Measurements from ENCODE around the gene C10orf62.

Gene C10orf62

DNA sequence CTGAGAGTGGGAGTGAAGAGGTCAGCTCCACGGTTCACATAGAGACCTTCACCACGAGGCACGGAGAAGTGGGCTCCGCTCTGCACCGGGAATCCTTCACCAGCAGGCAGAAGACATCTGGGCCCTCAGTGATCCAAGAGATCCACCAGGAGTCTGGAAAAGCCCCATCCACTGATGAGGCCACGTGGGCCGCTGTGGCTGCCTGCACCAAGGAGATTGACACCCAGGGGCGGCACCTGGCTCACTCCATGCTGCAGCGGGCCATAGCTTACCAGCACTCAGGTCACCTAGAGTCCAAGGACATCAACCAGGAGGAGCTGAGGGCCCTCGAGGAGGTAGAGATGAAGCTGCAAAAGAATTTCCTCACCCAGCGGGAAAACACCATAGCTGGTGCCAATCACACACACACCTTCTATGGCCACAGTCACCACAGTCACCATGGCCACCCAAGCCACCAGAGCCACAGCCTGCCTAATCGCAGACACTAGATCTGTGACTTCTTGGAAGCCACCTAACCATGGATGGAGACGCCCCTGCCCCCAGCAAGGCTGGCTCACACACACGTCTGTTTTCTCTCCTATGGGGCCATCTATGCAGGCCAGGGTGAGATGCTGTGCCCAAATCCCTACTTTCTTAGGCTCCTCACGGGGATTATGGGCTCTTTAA is 694 bp downstream of the C10orf62 start:
- in situ Hi-C loops (cut with HindIII; ENCODE audit: low pct_ligation_motif_present, low sequenced_read_pairs): no loop called here
- no peaks in the 10 kb centered on the region for H3K27me3 ChIP-seq (replicated peaks)
- H3K27ac ChIP-seq: no peak overlapping the region
- DNase-seq: no peak
- H3K36me3 ChIP-seq (replicated peaks): no peaks in the 10 kb centered on the region
- TF ChIP-seq, protein P1, sequence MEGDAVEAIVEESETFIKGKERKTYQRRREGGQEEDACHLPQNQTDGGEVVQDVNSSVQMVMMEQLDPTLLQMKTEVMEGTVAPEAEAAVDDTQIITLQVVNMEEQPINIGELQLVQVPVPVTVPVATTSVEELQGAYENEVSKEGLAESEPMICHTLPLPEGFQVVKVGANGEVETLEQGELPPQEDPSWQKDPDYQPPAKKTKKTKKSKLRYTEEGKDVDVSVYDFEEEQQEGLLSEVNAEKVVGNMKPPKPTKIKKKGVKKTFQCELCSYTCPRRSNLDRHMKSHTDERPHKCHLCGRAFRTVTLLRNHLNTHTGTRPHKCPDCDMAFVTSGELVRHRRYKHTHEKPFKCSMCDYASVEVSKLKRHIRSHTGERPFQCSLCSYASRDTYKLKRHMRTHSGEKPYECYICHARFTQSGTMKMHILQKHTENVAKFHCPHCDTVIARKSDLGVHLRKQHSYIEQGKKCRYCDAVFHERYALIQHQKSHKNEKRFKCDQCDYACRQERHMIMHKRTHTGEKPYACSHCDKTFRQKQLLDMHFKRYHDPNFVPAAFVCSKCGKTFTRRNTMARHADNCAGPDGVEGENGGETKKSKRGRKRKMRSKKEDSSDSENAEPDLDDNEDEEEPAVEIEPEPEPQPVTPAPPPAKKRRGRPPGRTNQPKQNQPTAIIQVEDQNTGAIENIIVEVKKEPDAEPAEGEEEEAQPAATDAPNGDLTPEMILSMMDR (IDR thresholded peaks at IDR 0.05; ENCODE audit: low read depth, low read length, missing control alignments): no peak
- no peak overlapping the region for H3K4me3 ChIP-seq (ENCODE audit: low read depth, low read length)

- H3K27me3 ChIP-seq (replicated peaks): no peaks in the 10 kb centered on the region
- in situ Hi-C loops (cut with HindIII; ENCODE audit: low pct_ligation_motif_present, low sequenced_read_pairs): no loop called here
- DNase-seq: no peak
- no peak overlapping the region for H3K27ac ChIP-seq
- H3K4me3 ChIP-seq (ENCODE audit: low read depth, low read length): no peak overlapping the region
- H3K36me3 ChIP-seq (replicated peaks): no peaks in the 10 kb centered on the region
- TF ChIP-seq, protein P1 (IDR thresholded peaks at IDR 0.05; ENCODE audit: low read depth, low read length, missing control alignments): no peak
Measured at GRCh38 chr10:97590748-97591495, 1.4 kb downstream of the C10orf62 start.

DNA sequence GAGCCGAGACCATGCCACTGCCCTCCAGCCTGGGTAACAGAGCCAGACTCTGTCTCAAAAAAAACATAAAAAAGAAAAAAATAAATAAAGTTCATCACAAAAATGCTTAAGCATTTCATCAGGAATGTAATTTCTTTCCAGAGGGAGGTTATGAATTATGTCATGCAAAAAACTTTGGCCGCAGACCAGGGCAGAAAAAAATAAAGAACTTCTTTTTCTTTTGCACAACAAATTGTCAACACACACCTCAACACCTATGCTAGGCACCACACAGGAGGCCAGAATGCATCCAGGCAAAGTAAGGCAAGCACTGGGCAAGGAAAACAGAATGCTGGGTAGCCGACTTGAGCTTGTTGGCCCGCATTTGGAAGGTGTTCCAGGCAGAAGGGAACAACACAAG is 3.9 kb downstream of the C10orf62 start:
- no peak overlapping the region for H3K27ac ChIP-seq
- no peak overlapping the region for H3K4me3 ChIP-seq (ENCODE audit: low read depth, low read length)
- no peaks in the 10 kb centered on the region for H3K36me3 ChIP-seq (replicated peaks)
- H3K27me3 ChIP-seq (replicated peaks): no peaks in the 10 kb centered on the region
- DNase-seq: peak; percentile 5
- in situ Hi-C loops (cut with HindIII; ENCODE audit: low pct_ligation_motif_present, low sequenced_read_pairs): no loop called here
- TF ChIP-seq, protein P1 (IDR thresholded peaks at IDR 0.05; ENCODE audit: low read depth, low read length, missing control alignments): no peak

DNA sequence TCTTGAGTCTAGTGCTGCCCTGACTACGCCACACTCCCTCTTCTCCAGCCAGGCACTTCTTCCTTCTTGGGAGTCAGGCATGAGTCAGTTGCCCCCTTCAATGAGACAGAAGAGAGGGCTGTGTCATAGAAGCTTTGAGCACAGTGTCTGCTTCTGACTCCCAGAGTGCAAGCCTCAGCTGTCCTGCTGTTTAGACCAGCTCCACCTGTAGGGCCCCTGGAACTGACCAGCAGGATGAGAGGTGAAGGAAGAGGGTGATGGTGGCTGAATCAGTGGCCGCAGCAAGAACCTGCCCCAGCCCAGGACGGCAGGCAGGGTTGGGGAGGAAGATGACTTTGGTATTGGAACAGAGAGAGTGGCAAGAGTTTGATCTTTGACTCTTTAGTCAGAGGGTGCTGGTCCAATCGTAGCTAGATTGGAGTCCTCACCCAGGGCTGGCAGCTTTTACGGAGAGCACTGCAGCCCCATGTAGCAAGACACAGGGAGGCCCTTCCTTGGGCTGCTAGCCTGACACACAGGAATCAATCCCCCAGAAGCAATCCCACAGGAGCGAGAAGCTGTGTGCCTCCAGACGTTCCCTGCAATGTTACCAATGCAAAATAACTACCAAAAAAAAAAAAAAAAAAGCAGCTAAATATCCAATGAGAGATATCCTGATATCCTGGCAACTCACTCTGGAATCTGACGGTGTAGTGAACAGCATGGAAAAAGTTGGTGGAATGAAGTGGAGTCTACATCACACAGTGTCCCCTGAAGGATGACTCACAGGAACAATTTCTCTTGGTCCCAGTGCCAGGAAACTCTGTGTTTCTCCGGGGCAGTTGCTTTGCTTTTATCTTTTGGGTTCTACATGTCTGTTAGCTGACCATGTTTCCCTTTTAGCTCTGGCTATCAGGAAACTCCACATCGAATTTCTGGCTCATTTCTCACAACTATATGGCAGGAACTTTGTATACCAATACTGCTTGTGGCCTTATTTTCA is 6.9 kb downstream of the C10orf62 start:
- peak; percentile 76 for DNase-seq
- Histone ChIP-seq H3K36me3 (replicated peaks) (no peaks in the 10 kb centered on the region), H3K27ac (peak overlapping the region; percentile 76), H3K4me3 (ENCODE audit: low read depth, low read length) (no peak overlapping the region), H3K27me3 (replicated peaks) (no peaks in the 10 kb centered on the region)
- in situ Hi-C loops (cut with HindIII; ENCODE audit: low pct_ligation_motif_present, low sequenced_read_pairs): no loop called here
- TF ChIP-seq, protein P1 (IDR thresholded peaks at IDR 0.05; ENCODE audit: low read depth, low read length, missing control alignments): peak; percentile 27

DNA sequence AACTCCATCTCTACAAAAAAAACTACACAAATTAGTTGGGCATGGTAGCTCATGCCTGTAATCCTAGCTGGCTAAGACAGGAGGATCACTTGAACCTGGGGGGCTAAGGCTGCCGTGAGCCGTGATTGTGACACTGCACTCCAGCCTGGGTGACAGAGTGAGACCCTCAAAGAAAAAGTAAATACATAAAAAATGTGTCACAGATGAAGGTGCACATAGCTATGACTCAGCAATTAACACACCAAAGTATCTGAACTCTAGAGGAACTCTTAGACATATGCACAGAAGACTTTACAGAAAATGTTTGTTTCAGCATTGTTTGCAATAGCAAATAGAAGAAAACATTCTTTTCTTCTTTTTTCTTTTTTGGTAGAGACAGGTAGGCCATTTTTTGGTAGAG is 8.3 kb downstream of the C10orf62 start:
- TF ChIP-seq, protein P1 (IDR thresholded peaks at IDR 0.05; ENCODE audit: low read depth, low read length, missing control alignments): no peak
- Histone ChIP-seq H3K27me3 (replicated peaks) (no peaks in the 10 kb centered on the region), H3K27ac (no peak overlapping the region), H3K4me3 (ENCODE audit: low read depth, low read length) (no peak overlapping the region), H3K36me3 (replicated peaks) (no peaks in the 10 kb centered on the region)
- no peak for DNase-seq
- in situ Hi-C loops (cut with HindIII; ENCODE audit: low pct_ligation_motif_present, low sequenced_read_pairs): no loop called here

Data from brain microvascular endothelial cell (primary cell).